Measurements from ENCODE around the gene PCDHGA10.
"Not testable (repeated sequence)": the region's sequence is repeated elsewhere in the genome, so short reads cannot be mapped to it uniquely, and the experiment has no call there.

GRCh38 chr5:141414548-141415274 is 1.9 kb downstream of the PCDHGA10 start:
- not testable (repeated sequence) for TF ChIP-seq CTCF, POLR2A (IDR thresholded peaks at IDR 0.05)
